ENCODE data around the gene CASP6.
"Not testable (repeated sequence)": the region's sequence is repeated elsewhere in the genome, so short reads cannot be mapped to it uniquely, and the experiment has no call there.

Gene CASP6

DNA sequence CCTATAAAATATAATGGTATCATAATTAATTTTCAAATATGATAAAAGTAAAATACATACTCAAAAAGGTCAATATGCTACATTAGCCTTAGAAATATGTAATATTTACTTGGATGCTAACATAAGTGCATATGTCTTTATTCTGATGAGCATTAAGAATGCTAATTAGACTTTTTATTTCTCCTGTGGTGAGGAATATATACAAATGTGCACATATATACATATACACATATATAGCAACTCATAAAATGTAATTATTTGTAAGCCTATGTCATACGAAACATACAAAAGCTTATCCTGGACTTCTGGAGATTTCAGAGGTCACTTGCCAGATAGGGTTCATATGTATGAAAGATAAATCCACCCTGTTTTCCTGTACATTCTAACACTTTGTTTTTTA lies 15.5 kb upstream of the CASP6 start:
- no peak for FAIRE-seq

DNA sequence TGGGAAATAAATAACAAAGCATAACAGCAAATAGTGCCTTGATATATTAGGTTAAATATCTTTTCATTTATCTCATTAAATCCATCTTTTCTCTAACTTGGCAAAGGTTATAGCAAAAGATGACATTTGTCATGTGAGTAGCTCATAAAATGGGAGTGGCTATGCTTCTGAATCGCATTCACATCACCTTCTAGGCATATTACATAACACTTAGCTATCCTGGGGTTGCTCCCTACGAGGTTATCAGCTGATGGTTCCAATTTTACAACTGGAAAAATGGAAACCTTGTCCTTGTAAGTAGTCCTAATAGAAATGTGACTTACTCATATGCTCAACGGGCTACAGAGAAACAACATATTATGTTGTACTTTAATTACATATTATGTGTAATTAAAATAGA lies 10.3 kb upstream of the CASP6 start:
- no peak for FAIRE-seq

DNA sequence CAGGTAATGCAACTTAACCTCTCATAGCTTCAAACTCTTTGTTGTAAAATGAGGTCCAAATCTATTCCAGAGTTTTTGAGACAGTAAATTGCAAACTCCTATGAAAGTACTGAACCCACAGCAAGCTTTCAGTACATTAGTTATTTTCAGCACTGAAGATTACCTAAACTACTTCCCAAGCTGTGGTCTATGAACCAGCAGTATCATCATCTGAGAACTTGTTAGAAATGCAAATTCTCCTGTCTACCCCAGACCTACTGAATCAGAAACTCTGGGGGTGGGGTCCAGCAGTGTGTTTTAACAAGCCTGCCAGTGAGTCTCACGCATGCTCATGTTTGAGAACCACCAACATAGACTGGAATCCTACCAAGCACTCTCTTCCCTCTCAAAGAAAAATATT lies 5.7 kb upstream of the CASP6 start:
- FAIRE-seq, result no peak

DNA sequence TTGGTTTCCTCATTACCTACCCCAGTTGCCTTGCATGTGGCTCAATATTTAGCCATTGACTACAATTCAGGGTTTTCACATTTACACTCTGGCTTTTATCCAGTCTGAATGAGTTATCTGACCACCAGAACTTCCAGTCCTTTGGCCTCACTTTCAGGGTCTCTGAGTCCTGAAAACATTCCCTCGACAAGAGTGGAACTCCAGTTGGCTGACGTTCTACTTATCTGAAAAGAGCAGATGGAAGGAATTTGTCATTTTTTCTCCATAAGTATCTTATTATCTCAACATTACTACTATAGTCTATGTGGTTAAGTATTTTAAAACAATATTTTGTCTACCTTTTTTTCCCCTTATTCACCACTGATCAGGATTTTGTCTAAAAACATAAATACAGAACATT lies 5.2 kb upstream of the CASP6 start:
- no peak for FAIRE-seq

DNA sequence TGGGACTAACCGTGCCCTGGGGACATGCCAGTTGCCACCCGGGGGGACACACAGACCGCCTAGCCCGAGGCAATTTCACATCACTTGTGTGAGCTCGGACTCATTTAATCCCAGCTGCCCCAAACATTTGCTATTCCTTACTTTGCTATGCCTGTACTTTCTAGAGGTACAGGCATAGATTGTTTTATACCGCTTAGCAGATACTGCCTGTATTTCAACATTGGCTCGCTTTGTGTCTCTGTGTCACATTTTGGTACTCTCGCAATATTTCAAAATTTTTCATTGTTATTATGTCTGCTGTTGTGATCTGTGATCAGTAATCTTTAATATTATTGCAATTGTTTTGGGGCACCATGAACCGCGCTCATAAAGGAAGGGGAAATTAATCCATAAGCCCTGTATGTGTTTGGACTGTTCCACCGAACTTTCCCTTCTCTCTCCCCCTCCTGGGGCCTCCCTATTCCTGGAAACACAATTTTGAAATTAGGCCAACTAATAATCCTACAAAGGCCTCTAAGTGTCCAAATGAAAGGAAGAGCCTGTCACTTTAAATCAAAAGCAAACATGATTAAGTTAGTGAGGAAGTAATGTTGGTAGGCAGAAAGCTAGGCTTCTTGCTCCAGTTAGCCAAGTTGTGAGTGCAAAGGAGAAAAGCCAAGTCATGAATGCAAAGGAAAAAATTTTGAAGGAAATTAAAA lies 568 bp upstream of the CASP6 start:
- FAIRE-seq, result no peak

DNA sequence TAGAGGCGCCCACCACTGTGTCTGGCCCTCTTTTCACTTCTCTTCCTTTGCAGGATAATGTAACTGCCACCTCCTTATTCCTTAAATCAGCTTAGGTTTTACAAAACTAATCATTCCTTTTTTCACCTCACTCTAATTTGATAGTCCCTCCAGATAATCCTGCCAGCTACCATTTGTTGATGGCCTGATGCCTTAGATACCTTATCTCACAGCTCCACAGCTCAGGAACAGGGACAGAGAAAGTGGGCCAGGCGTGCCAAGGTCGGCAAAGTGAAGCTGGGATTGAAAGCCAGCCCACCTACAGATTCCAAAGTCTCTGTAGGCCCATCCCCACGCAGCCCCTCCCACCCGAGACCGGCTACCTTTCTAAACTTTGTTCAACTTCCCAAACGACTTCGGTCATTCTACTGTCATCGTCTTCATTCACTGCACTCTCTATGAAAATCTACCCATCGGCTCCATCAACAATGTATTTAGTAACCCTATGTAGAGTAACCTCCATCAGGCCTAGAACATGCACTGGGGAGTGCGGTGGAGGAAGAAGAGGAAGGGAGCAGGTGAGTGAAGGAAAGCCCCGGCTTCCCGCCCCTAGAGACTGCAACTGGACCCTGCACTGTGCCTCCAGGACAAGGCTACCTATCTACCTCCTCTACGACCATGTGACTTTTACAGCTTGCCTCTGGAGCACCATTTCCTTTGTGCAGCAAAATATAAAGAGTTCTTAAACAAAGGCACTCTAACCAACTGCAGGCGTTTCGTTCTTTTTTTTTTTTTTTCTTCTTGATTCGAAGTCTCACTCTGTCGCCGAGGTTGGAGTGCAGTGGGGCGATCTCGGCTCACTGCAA lies 1.5 kb downstream of the CASP6 start:
- no peak for FAIRE-seq

DNA sequence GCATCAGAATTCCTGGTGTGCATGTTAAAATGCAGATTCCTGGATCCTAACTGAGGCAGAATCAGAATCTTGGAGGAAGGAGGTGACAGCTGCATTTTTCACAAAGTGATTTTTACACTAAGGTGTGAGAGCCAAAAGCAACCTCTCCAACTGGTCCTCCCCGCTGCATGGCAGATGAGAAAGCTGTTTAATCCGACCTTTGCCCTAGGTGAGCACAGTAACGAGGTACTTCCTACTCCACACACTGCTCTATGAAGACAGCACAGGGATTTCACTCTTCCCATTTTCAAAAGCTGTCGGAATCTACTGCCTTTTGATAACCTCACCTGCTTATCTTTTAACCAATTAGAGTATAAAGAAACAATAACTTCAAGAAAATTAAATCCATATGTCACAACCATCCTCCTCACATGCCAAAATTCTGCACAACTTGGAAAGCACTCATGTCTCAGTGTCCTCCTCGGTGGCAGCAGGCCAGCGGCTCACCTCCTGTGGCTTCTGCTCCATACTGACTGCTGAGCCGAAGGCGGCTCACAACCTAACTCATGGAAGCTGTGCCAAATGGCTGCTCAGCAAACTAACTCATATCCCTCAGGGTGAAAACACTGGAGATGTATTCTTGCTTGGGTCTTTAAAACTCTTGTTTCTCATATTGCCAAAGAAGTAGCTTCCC lies 3.6 kb downstream of the CASP6 start:
- FAIRE-seq, result no peak

DNA sequence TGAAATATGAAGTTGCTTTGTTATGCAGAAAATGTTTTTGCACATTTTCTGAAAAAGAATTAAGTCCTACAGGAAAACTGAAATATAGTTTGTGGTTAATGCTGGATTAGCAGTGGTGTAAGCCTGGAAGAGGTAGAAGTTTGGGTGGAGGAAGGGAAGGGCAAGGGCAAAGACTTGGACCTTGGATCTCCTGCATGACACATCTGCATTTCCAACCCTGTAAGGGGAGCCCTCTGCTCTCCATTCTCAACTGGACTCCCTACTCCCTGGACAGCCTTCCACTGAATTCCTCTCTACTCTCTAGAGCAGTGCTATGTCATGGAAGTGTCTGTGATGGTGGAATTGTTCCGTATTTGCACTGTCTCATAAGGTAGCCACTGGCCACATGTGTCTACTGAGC lies 4.6 kb downstream of the CASP6 start:
- FAIRE-seq, result no peak

DNA sequence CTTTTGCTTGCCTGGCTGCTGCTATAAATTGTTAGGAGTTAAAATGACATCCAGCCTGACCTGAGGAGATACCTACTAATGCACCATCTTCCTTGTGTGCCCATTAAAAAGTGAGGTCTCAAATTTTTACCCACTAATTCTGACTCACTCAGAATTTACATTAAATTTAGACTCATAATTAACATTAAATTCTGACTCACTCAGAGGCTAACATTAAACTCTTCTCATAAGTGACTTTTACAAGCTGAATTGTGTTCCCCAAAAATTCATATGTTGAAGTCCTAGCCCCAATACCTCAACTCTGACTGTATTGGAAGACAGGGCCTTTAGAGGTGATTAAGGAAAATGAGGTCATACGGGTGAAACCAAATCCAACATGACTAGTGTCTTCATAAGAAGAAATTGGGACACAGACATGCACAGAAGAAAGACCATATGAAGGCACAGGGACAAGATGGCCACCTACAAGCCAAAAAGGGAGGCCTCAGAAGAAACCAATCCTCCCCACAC lies 11.8 kb downstream of the CASP6 start:
- no peak for FAIRE-seq

DNA sequence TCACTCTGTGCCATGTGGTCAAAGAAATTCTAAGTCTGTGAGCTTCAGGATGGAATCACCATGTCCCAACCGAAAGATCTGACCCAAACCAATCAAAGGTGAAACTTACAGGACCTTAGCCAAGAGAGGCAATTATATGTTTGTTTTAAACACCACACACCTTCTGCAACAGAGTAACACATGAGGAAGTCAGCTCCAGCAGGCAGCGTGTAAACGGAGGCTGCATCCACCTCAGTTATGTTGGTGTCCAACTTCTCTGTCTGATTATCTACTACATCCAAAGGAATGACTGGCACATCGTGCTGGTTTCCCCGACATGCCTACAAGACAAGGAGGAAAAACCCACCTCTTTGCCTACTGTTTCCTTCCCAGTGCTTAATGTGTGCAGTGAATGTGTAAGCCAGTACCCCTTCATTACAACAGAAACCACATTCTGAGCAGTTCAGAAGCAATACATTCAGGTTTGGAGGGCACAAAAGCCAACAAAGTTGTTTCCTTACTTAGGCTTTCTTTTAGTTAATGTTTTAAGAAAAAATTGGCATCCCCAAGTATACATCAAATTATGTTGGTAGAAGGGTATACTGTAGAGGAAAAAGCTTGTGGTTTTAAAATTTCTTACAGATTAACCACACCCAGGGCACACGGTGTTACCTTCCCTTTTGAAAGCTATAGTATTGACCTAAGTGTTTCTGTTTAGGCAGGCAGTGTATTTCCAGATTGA lies 12.4 kb downstream of the CASP6 start:
- FAIRE-seq, result no peak

DNA sequence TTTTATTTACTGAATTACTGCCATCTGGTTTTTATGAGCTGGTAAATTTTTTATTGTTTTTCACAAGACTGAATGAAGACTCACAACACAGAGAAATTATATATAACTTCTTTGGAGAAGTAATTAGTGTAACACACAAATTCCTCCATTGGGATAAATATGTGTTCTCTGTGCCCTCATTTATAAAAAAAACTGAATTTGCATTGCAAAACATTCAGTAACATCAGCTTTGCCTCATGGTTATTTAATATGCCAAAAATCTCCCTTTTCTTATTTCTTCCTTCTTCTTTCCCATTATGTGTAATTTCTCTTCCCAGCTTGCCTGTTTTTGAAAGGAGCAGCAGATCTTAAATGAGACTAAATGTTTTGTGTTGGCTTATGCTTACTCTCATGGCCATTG lies 18.5 kb downstream of the CASP6 start:
- FAIRE-seq, result no peak

DNA sequence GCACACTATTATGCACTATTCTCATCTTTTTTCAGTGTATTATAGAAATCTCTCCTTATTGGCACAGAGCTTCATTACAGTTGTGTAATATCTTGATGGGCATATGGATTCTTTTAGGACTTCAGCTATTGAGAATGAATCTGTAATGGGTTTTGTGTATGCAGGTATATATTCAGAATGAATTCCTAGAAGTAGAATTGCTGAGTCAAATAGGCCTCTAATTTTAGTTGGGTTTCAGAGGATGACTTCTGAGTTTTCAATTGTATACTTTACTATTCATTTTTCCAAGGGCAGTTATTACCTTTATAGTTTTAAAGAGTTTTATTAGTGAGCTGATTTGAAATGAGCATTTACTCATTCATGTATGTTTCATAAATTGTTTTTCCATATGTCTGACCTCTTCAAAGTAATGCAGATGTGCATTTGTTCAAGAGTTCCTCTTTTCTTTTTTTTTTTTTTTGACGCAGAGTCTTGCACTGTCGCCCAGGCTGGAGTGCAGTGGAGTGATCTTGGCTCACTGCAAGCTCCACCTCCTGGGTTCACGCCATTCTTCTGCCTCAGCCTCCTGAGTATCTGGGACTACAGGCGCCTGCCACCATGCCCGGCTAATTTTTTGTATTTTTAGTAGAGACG lies 19.5 kb downstream of the CASP6 start:
- FAIRE-seq, result no peak

DNA sequence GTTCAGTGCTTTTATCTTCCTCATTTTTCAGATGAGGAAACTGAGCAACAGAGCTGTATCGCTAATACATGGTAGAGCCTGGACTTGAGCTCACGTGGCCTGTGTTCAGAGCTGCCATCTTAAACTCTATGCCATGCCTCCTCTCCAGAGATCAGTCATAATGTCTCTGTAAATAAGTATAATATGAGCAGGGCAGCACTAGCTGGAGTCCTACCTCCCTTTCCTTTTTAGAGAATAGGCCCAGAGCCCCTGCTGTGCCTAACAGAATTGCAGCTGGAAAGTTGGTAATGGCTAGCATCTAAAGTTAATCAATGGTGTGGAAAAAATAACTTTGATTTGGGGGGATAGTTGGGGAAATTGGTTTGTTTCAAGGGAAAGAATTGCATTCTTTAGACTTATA lies 20.4 kb downstream of the CASP6 start:
- FAIRE-seq, result no peak

DNA sequence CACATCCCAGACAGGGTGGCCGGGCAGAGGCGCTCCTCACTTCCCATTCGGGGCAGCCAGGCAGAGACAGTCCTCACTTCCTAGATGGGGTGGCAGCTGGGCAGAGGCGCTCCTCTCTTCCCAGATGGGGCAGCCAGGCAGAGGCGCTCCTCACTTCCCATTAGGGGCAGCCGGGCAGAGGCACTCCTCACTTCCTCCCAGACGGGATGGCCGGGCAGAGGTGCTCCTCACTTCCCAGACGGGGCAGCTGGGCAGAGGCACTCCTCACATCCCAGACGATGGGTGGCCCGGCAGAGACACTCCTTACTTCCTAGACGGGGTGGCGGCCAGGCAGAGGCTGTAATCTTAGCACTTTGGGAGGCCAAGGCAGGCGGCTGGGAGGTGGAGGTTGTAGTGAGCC lies 24.3 kb downstream of the CASP6 start:
- not testable (repeated sequence) for FAIRE-seq

DNA sequence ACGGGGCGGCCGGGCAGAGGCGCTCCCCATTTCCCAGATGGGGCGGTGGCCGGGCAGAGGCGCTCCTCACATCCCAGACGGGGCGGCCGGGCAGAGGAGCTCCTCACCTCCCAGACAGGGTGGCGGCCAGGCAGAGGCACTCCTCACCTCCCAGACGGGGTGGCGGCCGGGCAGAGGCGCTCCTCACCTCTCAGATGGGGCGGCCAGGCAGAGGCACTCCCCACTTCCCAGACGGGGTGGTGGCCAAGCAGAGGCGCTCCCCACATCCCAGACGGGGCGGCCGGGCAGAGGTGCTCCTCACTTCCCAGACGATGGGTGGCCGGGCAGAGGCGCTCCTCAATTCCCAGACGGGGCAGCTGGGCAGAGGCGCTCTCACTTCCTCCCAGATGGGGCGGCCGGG lies 24.8 kb downstream of the CASP6 start:
- not testable (repeated sequence) for FAIRE-seq

DNA sequence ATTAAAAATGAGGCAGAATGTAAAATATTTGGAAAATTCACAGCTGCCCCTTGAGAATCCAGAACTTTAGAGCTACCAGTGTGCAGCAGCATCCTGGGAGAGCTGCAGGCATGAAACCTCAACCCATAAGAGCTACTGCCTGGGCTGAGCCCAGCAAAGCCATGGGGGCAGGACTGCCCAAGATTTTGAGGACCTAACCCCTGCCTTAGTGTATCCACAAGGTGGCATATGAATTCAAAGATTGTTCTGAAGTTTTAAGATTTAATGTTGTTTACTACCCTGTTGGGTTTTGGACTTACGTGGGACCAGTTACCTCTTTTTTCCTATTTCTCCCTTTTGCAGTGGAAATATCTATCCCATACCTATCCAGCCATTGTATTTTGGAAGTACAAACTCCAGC lies 26.4 kb downstream of the CASP6 start:
- FAIRE-seq, result no peak

DNA sequence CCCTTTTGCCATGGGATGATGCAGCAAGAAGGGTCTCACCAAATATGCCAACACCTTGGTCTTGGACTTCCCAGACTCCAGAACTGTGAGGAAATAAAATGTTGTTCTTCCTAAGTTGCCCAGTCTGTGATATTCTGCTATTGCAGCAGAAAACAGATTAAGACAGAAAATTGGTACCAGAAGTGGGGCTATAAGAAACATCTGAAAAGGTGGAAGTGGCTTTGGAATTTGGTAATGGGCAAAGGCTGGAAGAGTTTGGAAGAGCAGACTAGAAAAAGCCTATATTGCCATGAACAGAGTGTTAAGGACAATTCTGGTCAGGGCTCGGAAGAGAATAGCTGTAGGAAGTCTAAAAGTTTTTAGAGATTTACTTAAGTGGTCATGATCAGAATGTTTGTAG lies 27.4 kb downstream of the CASP6 start:
- FAIRE-seq, result no peak

DNA sequence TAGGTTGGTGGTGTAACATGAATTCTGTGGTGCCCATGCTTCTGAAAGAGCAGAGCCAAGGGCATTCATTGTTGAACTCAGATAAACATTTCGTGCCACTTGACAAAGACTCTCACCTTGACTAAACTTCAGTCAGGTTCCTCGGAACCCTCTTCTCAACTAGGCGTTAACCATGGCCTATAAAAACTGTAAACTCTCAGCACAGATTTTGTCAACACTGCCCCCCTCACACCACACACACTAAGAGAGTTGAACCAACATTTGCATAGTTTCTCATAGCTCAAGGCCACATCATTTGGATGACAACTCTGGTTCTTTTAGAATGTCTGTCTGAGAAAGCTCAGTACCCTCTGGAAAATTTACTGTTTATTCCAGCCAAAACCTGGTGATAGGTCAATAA lies 28.1 kb downstream of the CASP6 start:
- FAIRE-seq, result no peak

DNA sequence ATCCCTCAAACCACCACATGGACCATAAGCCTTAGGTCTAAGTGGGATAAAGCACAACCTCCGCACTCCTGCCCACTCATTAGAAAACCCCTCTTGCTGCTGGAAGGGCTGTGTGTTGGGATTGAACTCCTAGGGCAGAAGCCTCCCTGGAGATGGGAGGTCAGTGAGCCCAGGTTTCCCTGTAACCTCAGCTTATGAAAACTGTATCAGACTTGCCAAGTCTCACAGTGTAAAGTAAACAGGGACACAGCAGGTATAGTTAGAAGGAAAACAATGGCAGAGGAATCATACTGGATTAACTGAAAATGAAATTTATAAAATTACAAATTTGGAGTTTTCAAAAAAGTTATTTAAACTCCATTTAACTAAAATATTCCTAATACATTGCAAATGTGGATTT lies 29.9 kb downstream of the CASP6 start:
- no peak for FAIRE-seq

DNA sequence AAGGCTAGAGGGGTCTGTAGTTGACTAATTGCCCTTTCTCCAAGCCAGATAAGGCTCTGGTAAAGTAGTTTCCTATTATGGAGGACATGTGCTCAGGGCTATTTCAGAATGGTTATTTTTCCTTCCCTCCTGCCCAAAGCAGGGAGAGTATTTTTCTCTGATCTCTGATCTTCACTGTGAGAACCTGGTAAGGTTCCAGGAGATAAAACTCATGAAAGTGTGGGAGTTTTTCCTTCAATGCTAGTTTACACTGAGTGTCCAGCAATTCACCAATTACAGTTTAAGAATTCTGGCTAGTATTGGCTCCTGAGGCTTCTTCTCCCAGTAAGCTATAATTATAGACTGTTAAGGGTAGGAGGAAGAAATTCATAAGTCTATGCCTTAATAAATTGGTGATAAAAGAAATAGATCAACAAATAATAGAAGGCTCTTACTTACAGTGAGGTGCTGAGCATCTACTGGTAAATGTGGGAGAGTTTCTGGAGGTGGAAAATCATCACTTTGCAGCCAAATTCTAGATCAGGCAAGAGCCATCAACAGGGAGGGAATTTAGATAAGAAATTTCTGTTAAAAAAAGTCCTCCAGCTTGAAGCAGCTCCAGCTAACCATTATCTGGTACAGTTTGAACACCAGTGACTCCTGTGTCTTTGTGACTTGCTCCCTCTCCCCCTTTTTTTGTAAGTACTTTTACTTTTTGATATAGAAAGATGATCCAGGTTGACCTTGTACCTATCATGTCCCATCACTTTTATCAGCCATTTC lies 30.9 kb downstream of the CASP6 start:
- no peak for FAIRE-seq

DNA sequence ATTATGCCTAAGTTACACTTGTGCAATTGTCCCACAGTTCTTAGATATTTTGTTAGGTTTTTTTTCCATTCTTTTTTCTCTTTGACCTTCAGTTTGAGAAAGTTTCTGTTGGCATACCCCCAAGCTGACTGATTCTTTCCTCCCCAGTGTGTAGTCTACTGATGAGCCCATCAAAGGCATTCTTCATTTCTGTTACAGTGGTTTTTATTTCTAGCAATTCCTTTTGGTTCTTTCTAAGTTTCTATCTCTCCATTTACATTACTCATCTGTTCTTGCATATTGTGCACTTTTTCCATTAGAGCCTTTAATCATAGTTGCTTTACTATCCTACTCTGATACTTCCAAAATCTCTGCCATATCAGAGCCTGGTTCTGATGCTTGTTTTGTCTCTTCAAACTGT lies 31.9 kb downstream of the CASP6 start:
- no peak for FAIRE-seq
